Prostate gland (tissue), 2 donors: ENCODE measurements around the gene RNF213. TPM values are rescaled to one million over a fixed set of nuclear protein-coding genes. Genes with fewer than 3 reads are reported as not detected.

ENCODE experiments used
- DNase-seq: peaks from one replicate; pipeline ENCODE4 v3.0.0-alpha.2; 2019; ENCODE audit warnings: low spot score
- H3K27ac ChIP-seq, 2 donors: fragments of 200-600 bp; sonication (generic); 2 replicates each; pipeline ENCODE4 v1.5.1; 2017 to 2019
- H3K27me3 ChIP-seq: fragments of 200-600 bp; sonication (generic); replicated peaks from 2 replicates; pipeline ENCODE4 v1.5.1; 2019; ENCODE audit not compliant: insufficient read depth
- H3K36me3 ChIP-seq, 2 donors: fragments of 200-600 bp; sonication (generic); 1 replicate in 1 of 2; 2 replicates in 1 of 2; pipeline versions ENCODE4 v1.5.1 to v1.8.1; 2017 to 2019
- H3K4me1 ChIP-seq: fragments of 200-600 bp; sonication (generic); replicated peaks from 2 replicates; pipeline ENCODE4 v1.5.1; 2019
- H3K4me3 ChIP-seq, 2 donors: fragments of 200-600 bp; sonication (generic); 2 replicates each; pipeline ENCODE4 v1.5.1; 2017 to 2019
- H3K9me3 ChIP-seq: fragments of 200-600 bp; sonication (generic); 2 replicates; pipeline ENCODE4 v1.5.1; 2017
- CTCF ChIP-seq, 4 experiments: fragments of 200-600 bp in 2 of 4; fragments of 450-650 bp in 2 of 4; sonication (generic) in 2 of 4; IDR thresholded peaks; 1 replicate in 3 of 4; 2 replicates in 1 of 4; pipeline ENCODE4 v1.5.1; 2016 to 2019; ENCODE audit warnings: antibody characterized with exemption in 4 of 4, mild to moderate bottlenecking in 2 of 4, moderate library complexity in 2 of 4
- POLR2A ChIP-seq: fragments of 450-650 bp; IDR thresholded peaks from one replicate; pipeline ENCODE4 v1.6.1; 2016; ENCODE audit warnings: antibody characterized with exemption, mild to moderate bottlenecking
- POLR2AphosphoS5 ChIP-seq: sonication (generic); formaldehyde crosslinking; IDR thresholded peaks from one replicate; pipeline ENCODE4 v1.6.1; 2017; ENCODE audit warnings: antibody characterized with exemption
- WGBS: methylation state at CpG from one replicate; pipeline ENCODE4 v1.1.5; 2018; 5-methylcytosine and 5-hydroxymethylcytosine counted together
- intact Hi-C: fragments of 100-400 bp; cut with DNase I; formaldehyde crosslinking; loops from one replicate; pipeline ENCODE4 v1.14.2; 2022
- total RNA-seq, 2 donors: library from RNA; depleted of rRNA; stranded (reverse); fragments of >200 nt; gene quantifications; one replicate each; pipeline ENCODE4 v1.1.0, GENCODE V29; 2016

Gene RNF213
- total RNA-seq, 2 donors from 2014 or later: 57.7 to 112 TPM

- Histone ChIP-seq H3K9me3 (no peaks in the 10 kb centered on the region), H3K27ac (no peak overlapping the region), H3K27me3 (no peaks in the 10 kb centered on the region), H3K36me3 (no peaks in the 10 kb centered on the region), H3K4me1 (no peaks in the 10 kb centered on the region), H3K4me3 (no peak overlapping the region)
- 80% methylated on average over 28 of the region's 29 CpGs for WGBS
- no peak for TF ChIP-seq POLR2A
- no peak for TF ChIP-seq CTCF (IDR thresholded peaks at IDR 0.05)
- TF ChIP-seq POLR2AphosphoS5: no peak
- DNase-seq: no peak
- intact Hi-C loops: loop anchor here (5.0 kb wide), 1 partner anchor 226 kb away; no protein-coding TSS in a partner anchor
Observed at GRCh38 chr17:80431246-80432195, 170.9 kb downstream of the RNF213 start.

GRCh38 chr17:80432350-80432955, 171.8 kb downstream of the RNF213 start:
- Histone ChIP-seq H3K36me3 (no peaks in the 10 kb centered on the region), H3K27me3 (no peaks in the 10 kb centered on the region), H3K27ac (no peak overlapping the region)

GRCh38 chr17:80432961-80433550, 172.4 kb downstream of the RNF213 start:
- no peaks in the 10 kb centered on the region for H3K36me3 ChIP-seq
- TF ChIP-seq POLR2A: no peak
- TF ChIP-seq POLR2AphosphoS5: no peak
- no peak for TF ChIP-seq CTCF (IDR thresholded peaks at IDR 0.05)
- WGBS: 88% methylated on average over 6 of the region's 6 CpGs
- DNase-seq: no peak
- no peak overlapping the region for H3K27ac ChIP-seq
- no peaks in the 10 kb centered on the region for H3K9me3 ChIP-seq
- no peaks in the 10 kb centered on the region for H3K27me3 ChIP-seq
- intact Hi-C loops: loop anchor here (5.0 kb wide), 1 partner anchor 224 kb away; no protein-coding TSS in a partner anchor
- H3K4me1 ChIP-seq: no peaks in the 10 kb centered on the region
- no peak overlapping the region for H3K4me3 ChIP-seq

More at GRCh38 chr17:80432350-80432955, 171.8 kb downstream of the RNF213 start:
- DNase-seq: no peak
- 85% methylated on average over 14 of the region's 15 CpGs for WGBS
- H3K9me3 ChIP-seq: no peaks in the 10 kb centered on the region
- intact Hi-C loops: loop anchor here (5.0 kb wide), 1 partner anchor 225 kb away; no protein-coding TSS in a partner anchor
- no peaks in the 10 kb centered on the region for H3K4me1 ChIP-seq
- TF ChIP-seq POLR2A (no peak), CTCF (IDR thresholded peaks at IDR 0.05) (no peak), POLR2AphosphoS5 (no peak)
- H3K4me3 ChIP-seq: no peak overlapping the region

GRCh38 chr17:80433916-80434666, 173.4 kb downstream of the RNF213 start:
- TF ChIP-seq POLR2AphosphoS5 (no peak), CTCF (IDR thresholded peaks at IDR 0.05) (no peak), POLR2A (no peak)
- 86% methylated on average over 12 of the region's 12 CpGs for WGBS
- Histone ChIP-seq H3K4me1 (no peaks in the 10 kb centered on the region), H3K27me3 (no peaks in the 10 kb centered on the region), H3K4me3 (no peak overlapping the region), H3K9me3 (no peaks in the 10 kb centered on the region), H3K36me3 (no peaks in the 10 kb centered on the region), H3K27ac (no peak overlapping the region)
- intact Hi-C loops: loop anchor here (5.0 kb wide), 1 partner anchor 223 kb away; no protein-coding TSS in a partner anchor
- no peak for DNase-seq
